ENCODE measurements around the gene AOPEP. TPM values are rescaled to one million over a fixed set of nuclear protein-coding genes. Genes with fewer than 3 reads are reported as not detected.

The AOPEP gene
- total RNA-seq, 1 donor from 2014 or later, result 175 TPM

- no peak for DNase-seq
- Histone ChIP-seq H3K4me3 (no peak overlapping the region), H3K9me3 (replicated peaks) (no peaks in the 10 kb centered on the region), H3K27ac (replicated peaks) (no peak overlapping the region), H3K27me3 (ENCODE audit: low read depth) (no peaks in the 10 kb centered on the region), H3K4me1 (peaks cover 43% of the 10 kb centered on the region), H3K36me3 (no peaks in the 10 kb centered on the region)
- intact Hi-C loops (cut with micrococcal nuclease), result no loop called here
- TF ChIP-seq, protein P1, sequence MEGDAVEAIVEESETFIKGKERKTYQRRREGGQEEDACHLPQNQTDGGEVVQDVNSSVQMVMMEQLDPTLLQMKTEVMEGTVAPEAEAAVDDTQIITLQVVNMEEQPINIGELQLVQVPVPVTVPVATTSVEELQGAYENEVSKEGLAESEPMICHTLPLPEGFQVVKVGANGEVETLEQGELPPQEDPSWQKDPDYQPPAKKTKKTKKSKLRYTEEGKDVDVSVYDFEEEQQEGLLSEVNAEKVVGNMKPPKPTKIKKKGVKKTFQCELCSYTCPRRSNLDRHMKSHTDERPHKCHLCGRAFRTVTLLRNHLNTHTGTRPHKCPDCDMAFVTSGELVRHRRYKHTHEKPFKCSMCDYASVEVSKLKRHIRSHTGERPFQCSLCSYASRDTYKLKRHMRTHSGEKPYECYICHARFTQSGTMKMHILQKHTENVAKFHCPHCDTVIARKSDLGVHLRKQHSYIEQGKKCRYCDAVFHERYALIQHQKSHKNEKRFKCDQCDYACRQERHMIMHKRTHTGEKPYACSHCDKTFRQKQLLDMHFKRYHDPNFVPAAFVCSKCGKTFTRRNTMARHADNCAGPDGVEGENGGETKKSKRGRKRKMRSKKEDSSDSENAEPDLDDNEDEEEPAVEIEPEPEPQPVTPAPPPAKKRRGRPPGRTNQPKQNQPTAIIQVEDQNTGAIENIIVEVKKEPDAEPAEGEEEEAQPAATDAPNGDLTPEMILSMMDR (IDR thresholded peaks at IDR 0.05; ENCODE audit: borderline replicate concordance), result no peak
These were observed 178.3 kb downstream of the AOPEP start for GRCh38 chr9:94904806-94905205.

GRCh38 chr9:94905606-94906005 is 179.1 kb downstream of the AOPEP start:
- Histone ChIP-seq H3K9me3 (replicated peaks) (no peaks in the 10 kb centered on the region), H3K4me1 (peaks cover 35% of the 10 kb centered on the region), H3K27me3 (ENCODE audit: low read depth) (no peaks in the 10 kb centered on the region), H3K36me3 (no peaks in the 10 kb centered on the region), H3K27ac (replicated peaks) (no peak overlapping the region), H3K4me3 (no peak overlapping the region)
- no peak for DNase-seq
- TF ChIP-seq, protein P1 (IDR thresholded peaks at IDR 0.05; ENCODE audit: borderline replicate concordance), result no peak
- intact Hi-C loops (cut with micrococcal nuclease), result no loop called here

- intact Hi-C loops (cut with micrococcal nuclease), result no loop called here
- Histone ChIP-seq H3K36me3 (no peaks in the 10 kb centered on the region), H3K27ac (replicated peaks) (no peak overlapping the region), H3K4me3 (no peak overlapping the region), H3K4me1 (peaks cover 31% of the 10 kb centered on the region), H3K9me3 (replicated peaks) (no peaks in the 10 kb centered on the region), H3K27me3 (ENCODE audit: low read depth) (no peaks in the 10 kb centered on the region)
- TF ChIP-seq, protein P1 (IDR thresholded peaks at IDR 0.05; ENCODE audit: borderline replicate concordance), result no peak
- DNase-seq, result no peak
These were observed 179.7 kb downstream of the AOPEP start for GRCh38 chr9:94906181-94906580.

- Histone ChIP-seq H3K36me3 (no peaks in the 10 kb centered on the region), H3K4me1 (peaks cover 28% of the 10 kb centered on the region), H3K9me3 (replicated peaks) (no peaks in the 10 kb centered on the region), H3K4me3 (no peak overlapping the region), H3K27ac (replicated peaks) (no peak overlapping the region), H3K27me3 (ENCODE audit: low read depth) (no peaks in the 10 kb centered on the region)
- DNase-seq, result no peak
- intact Hi-C loops (cut with micrococcal nuclease), result no loop called here
- TF ChIP-seq, protein P1 (IDR thresholded peaks at IDR 0.05; ENCODE audit: borderline replicate concordance), result no peak
These were observed 180.2 kb downstream of the AOPEP start for GRCh38 chr9:94906713-94907112.

GRCh38 chr9:94907264-94907936 is 180.9 kb downstream of the AOPEP start:
- TF ChIP-seq, protein P1 (IDR thresholded peaks at IDR 0.05; ENCODE audit: borderline replicate concordance), result no peak
- H3K36me3 ChIP-seq, result no peaks in the 10 kb centered on the region
- intact Hi-C loops (cut with micrococcal nuclease), result no loop called here
- DNase-seq, result no peak
- H3K4me3 ChIP-seq, result no peak overlapping the region
- H3K9me3 ChIP-seq (replicated peaks), result no peaks in the 10 kb centered on the region
- H3K27ac ChIP-seq (replicated peaks), result peak overlapping the region; percentile 68
- peaks cover 33% of the 10 kb centered on the region for H3K4me1 ChIP-seq
- H3K27me3 ChIP-seq (ENCODE audit: low read depth), result no peaks in the 10 kb centered on the region
